Esophagus squamous epithelium (tissue), 5 donors: ENCODE data around the gene HDAC10. TPM values are rescaled to one million over a fixed set of nuclear protein-coding genes. Genes with fewer than 3 reads are reported as not detected.

ENCODE experiments used
- DNase-seq: peaks from one replicate; lab custom pipeline; 2025; lab: John Stamatoyannopoulos, UW
- H3K27ac ChIP-seq, 4 donors: fragments of 200-600 bp; sonication (generic); one replicate each; pipeline ENCODE4 v1.5.1; 2016 to 2019; ENCODE audit warnings: mild to moderate bottlenecking in 1 of 4
- H3K27me3 ChIP-seq, 4 donors: fragments of 200-600 bp; sonication (generic); 1 replicate in 3 of 4; 2 replicates in 1 of 4; pipeline versions ENCODE4 v1.5.1 to v1.6.0; 2017 to 2021; ENCODE audit warnings: antibody characterized with exemption in 1 of 4
- H3K36me3 ChIP-seq, 3 donors: fragments of 200-600 bp; sonication (generic); one replicate each; pipeline ENCODE4 v1.5.1; 2016 to 2019
- H3K4me1 ChIP-seq, 3 donors: fragments of 200-600 bp; sonication (generic); one replicate each; pipeline ENCODE4 v1.5.1; 2017 to 2019
- H3K4me3 ChIP-seq, 4 donors: fragments of 200-600 bp; sonication (generic); 1 replicate in 3 of 4; 2 replicates in 1 of 4; pipeline ENCODE4 v1.5.1; 2016 to 2019; ENCODE audit warnings: mild to moderate bottlenecking in 2 of 4, moderate library complexity in 1 of 4
- H3K9me3 ChIP-seq, 3 donors: fragments of 200-600 bp; sonication (generic); one replicate each; pipeline ENCODE4 v1.5.1; 2016 to 2019
- POLR2A ChIP-seq, 4 donors: fragments of 450-650 bp; IDR thresholded peaks; one replicate each; pipeline ENCODE4 v1.6.1; 2017; ENCODE audit warnings: antibody characterized with exemption in 4 of 4, mild to moderate bottlenecking in 4 of 4, moderate library complexity in 3 of 4
- WGBS, 2 donors: methylation state at CpG; one replicate each; pipeline ENCODE4 v1.1.5; 2018; 5-methylcytosine and 5-hydroxymethylcytosine counted together
- intact Hi-C: fragments of 100-400 bp; cut with DNase I; formaldehyde crosslinking; loops from one replicate; pipeline ENCODE4 v1.15.0; 2022
- total RNA-seq, 4 donors: library from RNA; depleted of rRNA; stranded (reverse); fragments of >200 nt; gene quantifications; one replicate each; pipeline ENCODE4 v1.1.0, GENCODE V29; 2016
- TF ChIP-seq, protein P1 (sequence below), 6 experiments: fragments of 450-650 bp in 4 of 6; fragments of 200-600 bp in 2 of 6; sonication (generic) in 2 of 6; IDR thresholded peaks; one replicate each; pipeline ENCODE4 v1.5.1; 2016 to 2019; ENCODE audit warnings: antibody characterized with exemption in 6 of 6, mild to moderate bottlenecking in 4 of 6, moderate library complexity in 4 of 6
- donor health status: DM: yes; HTN: yes; CAD: no.

HDAC10 gene
- total RNA-seq, 4 donors from 2014 or later, result 18.2 to 46.3 (median 35.6) TPM

DNA sequence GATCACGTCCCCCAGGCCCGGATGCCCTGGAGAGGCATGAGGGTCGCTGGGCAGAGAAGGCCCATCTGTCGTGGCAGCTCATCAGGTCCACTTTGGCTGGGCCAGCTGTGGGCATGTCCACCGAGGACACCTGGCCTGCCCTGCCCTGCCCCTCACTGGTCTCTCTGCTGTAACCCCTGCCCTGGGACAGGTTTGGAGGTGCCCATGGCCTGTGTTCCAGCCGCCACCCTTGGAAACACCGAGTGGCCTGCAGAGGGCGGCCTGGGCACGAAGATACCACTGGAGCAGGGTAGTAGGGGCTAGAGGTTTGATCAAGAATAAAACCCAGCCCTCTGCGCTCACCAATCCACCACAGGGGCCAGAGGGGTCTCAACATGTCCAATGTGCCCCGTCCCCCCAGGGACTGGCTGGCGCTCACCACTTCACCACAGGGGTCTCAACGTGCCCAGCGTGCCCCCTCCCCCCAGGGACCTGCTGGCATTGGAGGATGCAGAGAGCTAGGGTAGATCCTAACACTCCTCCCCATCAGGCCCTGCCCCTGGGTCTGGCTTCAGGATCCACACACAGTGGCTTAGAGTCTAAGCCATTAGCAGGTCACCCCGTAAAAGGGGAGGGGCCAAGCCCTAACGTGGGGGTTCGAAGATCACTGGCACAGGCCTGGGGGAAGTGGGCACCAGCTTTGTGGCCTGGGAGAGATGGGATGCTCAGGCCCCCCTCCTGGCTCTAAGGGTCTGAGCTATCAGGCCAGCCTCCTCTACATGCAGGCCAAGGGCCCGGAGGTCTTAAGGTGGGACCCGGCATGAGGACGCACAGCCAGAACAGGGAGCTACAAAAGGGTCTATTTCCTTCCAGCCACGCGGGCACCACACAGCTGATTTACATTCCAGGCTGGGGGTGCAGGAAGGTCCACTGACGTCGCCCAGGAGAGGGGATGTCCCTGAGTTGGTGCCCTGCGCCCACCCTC lies 1.3 kb upstream of the HDAC10 start:
- Histone ChIP-seq H3K27me3 (peaks cover 0 to 11% (median 0%) of the 10 kb centered on the region in 4 donors), H3K9me3 (no peaks in the 10 kb centered on the region), H3K36me3 (peaks cover 0 to 13% (median 0%) of the 10 kb centered on the region in 3 donors), H3K4me1 (peaks cover 22 to 52% (median 23%) of the 10 kb centered on the region in 3 donors), H3K27ac (peak overlapping the region; percentile 46 to 82 (median 72)), H3K4me3 (peak overlapping the region in 3 of 4 donors; percentile 66 to 80 (median 79))
- TF ChIP-seq POLR2A (IDR thresholded peaks at IDR 0.05), result no peak
- TF ChIP-seq, protein P1, sequence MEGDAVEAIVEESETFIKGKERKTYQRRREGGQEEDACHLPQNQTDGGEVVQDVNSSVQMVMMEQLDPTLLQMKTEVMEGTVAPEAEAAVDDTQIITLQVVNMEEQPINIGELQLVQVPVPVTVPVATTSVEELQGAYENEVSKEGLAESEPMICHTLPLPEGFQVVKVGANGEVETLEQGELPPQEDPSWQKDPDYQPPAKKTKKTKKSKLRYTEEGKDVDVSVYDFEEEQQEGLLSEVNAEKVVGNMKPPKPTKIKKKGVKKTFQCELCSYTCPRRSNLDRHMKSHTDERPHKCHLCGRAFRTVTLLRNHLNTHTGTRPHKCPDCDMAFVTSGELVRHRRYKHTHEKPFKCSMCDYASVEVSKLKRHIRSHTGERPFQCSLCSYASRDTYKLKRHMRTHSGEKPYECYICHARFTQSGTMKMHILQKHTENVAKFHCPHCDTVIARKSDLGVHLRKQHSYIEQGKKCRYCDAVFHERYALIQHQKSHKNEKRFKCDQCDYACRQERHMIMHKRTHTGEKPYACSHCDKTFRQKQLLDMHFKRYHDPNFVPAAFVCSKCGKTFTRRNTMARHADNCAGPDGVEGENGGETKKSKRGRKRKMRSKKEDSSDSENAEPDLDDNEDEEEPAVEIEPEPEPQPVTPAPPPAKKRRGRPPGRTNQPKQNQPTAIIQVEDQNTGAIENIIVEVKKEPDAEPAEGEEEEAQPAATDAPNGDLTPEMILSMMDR (IDR thresholded peaks at IDR 0.05), result peak; percentile 58 to 83 (median 68)
- WGBS, 2 donors, result 20 to 69% methylated on average over 1 to 8 of the region's 25 CpGs
- intact Hi-C loops, result no loop called here
- DNase-seq, result no peak

DNA sequence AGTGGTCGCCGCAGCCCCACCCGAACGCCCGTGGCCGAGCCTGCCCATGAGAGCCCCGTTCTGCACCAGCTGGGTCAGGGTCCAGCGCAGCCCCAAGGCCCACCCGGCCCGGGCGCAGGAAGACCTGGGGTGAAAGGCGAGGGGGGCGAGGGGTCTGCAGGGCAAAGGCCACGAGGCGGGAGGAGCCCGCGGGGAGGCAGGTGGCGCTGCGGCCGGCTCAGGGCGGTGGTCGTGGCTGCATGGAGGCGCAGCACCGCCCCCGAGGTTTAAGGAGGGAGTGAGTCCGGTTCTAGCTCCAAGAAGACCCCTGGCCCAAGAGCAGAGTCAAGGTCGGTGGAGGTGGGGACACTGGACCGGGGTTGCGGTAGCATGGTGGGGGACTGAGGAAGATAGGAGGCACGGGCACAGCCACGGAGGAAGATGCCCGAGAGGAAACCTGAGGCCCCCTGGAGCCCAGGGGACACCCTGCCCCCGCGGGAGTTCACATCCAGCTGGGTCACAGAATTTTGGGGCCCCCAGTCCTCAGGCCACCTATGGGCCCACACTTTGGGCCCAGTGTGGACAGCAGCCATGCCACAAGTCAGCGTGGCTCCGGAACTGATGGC lies 514 bp upstream of the HDAC10 start:
- TF ChIP-seq, protein P1 (IDR thresholded peaks at IDR 0.05), result no peak
- TF ChIP-seq POLR2A (IDR thresholded peaks at IDR 0.05), result no peak
- Histone ChIP-seq H3K4me3 (peak overlapping the region; percentile 42 to 80 (median 72)), H3K36me3 (peaks cover 0 to 16% (median under 1%) of the 10 kb centered on the region in 3 donors), H3K27ac (peak overlapping the region; percentile 46 to 82 (median 72)), H3K27me3 (peaks cover 0 to 5% (median 0%) of the 10 kb centered on the region in 4 donors), H3K4me1 (peaks cover 22 to 60% (median 23%) of the 10 kb centered on the region in 3 donors), H3K9me3 (no peaks in the 10 kb centered on the region)
- 33% methylated on average over 6 of the region's 36 CpGs; no CpG with 5 or more reads in 1 of the 2 donors for WGBS, 2 donors
- intact Hi-C loops, result no loop called here
- no peak for DNase-seq

DNA sequence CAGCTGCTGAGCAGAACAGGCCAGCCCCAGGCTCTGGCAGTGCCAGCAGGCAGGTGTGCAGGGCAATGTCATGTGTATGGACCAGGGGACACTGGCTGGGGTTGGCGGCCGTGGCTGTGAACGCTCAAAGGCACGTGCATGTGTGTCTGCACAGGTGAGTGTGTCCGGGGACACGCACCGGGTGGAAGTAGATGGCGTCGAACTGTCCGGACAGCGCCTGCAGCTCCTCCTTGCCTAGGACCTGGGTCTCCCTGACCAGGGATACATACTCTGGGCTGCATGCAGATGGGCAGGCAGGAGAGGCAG lies 863 bp downstream of the HDAC10 start:
- DNase-seq, result no peak
- H3K36me3 ChIP-seq, result peaks cover 0 to 25% (median 8%) of the 10 kb centered on the region in 3 donors
- no peaks in the 10 kb centered on the region for H3K9me3 ChIP-seq
- peak overlapping the region; percentile 42 to 80 (median 72) for H3K4me3 ChIP-seq
- intact Hi-C loops, result no loop called here
- H3K27ac ChIP-seq, result peak overlapping the region in 3 of 4 donors; percentile 46 to 82 (median 74)
- TF ChIP-seq, protein P1 (IDR thresholded peaks at IDR 0.05), result no peak
- no peak for TF ChIP-seq POLR2A (IDR thresholded peaks at IDR 0.05)
- peaks cover 31 to 74% (median 35%) of the 10 kb centered on the region in 3 donors for H3K4me1 ChIP-seq
- H3K27me3 ChIP-seq, result no peaks in the 10 kb centered on the region
- WGBS, 2 donors, result 67% methylated on average over 11 of the region's 11 CpGs; no CpG with 5 or more reads in 1 of the 2 donors

DNA sequence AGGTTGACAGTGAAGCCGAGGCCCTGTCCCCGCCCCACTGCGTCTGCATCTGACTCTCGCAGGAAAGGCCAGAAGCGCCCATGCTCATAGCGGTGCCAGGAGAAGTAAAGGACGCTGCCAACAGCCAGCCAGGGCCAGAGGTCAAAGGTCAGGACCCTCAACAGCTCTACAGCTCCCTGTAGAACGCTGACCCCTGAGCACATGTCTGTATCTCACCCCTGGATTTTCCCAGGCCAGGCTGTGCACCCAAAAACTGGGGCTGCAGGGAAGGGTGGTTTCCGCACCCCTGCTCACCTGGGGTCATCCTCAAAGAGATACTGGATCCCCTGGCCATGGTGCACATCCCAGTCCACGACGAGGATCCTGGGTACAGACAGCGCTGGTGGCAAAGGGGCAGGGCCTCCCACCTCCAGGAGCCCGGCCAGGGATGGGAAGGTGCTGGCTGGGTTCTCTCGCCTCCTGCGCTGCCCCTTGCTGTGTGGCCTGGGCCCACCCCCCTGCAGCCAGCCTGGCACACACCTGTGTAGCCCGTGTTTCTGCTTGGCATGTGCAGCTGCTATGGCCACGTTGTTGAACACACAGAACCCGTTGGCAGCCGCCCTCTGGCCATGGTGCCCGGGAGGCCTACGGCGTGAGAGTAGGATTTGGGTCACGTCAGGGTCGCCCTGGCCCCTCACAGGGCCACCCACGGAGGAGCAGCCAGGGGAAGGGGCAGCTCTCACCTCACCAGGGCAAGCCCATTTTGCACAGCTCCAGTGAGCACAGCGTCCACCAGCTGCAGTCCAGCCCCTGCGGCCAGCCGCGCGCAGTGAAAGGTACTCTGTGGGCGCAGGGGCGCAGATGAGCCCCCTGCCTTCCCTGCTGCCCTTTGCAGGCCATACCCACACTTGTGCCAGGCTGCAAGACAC lies 1.5 kb downstream of the HDAC10 start:
- intact Hi-C loops, result loop anchor here (5.0 kb wide), 1 partner anchor 93 kb away; the partner anchor contains the start of gene PPP6R2
- Histone ChIP-seq H3K36me3 (peaks cover 0 to 25% (median 8%) of the 10 kb centered on the region in 3 donors), H3K27me3 (no peaks in the 10 kb centered on the region), H3K27ac (no peak overlapping the region), H3K4me3 (peak overlapping the region in 3 of 4 donors; percentile 66 to 80 (median 79)), H3K9me3 (no peaks in the 10 kb centered on the region), H3K4me1 (peaks cover 31 to 75% (median 35%) of the 10 kb centered on the region in 3 donors)
- no peak for TF ChIP-seq POLR2A (IDR thresholded peaks at IDR 0.05)
- TF ChIP-seq, protein P1 (IDR thresholded peaks at IDR 0.05), result no peak
- DNase-seq, result no peak
- WGBS, 2 donors, result 64% methylated on average over 2 of the region's 32 CpGs; no CpG with 5 or more reads in 1 of the 2 donors
